ENCODE results near the gene ENHO.

DNA sequence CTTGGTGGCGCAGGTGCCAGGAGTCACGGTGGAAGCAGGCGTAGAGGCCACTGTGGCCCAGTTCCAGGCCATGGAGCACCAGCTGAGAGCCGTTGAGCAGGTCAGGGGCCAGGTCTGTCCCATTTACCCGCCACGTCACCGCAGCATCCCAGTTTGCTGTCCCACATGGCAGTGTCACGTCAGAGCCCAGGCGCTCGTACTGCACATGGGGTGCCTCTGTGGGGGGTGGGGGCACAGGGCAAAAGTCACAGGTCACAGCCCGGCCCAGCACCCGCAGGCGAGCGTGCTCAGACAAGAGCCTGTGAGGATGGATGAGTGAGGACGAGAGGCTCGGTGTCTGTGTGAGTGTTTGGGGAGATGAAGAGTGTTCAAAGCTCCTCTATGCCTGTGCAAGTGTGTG lies 41.8 kb upstream of the ENHO start:
- TF ChIP-seq POLR2A (IDR thresholded peaks at IDR 0.05; ENCODE audit: low read depth) (no peak), EP300 (IDR thresholded peaks at IDR 0.05) (no peak)
- TF ChIP-seq, protein P1, sequence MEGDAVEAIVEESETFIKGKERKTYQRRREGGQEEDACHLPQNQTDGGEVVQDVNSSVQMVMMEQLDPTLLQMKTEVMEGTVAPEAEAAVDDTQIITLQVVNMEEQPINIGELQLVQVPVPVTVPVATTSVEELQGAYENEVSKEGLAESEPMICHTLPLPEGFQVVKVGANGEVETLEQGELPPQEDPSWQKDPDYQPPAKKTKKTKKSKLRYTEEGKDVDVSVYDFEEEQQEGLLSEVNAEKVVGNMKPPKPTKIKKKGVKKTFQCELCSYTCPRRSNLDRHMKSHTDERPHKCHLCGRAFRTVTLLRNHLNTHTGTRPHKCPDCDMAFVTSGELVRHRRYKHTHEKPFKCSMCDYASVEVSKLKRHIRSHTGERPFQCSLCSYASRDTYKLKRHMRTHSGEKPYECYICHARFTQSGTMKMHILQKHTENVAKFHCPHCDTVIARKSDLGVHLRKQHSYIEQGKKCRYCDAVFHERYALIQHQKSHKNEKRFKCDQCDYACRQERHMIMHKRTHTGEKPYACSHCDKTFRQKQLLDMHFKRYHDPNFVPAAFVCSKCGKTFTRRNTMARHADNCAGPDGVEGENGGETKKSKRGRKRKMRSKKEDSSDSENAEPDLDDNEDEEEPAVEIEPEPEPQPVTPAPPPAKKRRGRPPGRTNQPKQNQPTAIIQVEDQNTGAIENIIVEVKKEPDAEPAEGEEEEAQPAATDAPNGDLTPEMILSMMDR (IDR thresholded peaks at IDR 0.05), result no peak

Measured in esophagus muscularis mucosa (tissue), 4 donors.